ENCODE data around the gene STX8.

The STX8 gene

DNA sequence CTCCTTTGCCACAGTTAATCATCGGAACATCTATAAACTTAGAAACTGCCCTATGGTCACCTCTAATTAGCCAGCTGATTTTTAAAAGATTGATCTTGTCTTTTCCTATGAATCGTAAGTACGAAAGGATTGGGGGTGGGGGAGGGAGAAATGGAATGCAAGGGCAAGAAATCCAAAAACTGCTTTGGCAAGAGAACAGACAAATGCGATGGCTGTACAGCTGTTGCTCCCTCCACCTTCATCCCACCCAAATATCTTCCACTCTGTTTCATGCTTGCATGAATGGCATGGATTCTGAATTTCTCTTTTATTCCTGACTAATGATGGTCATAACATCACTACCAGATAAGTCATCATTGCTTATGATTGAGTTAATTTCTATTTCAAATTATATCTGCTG is 165.7 kb downstream of the STX8 start:
- Histone ChIP-seq H3K36me3 (ENCODE audit: control insufficient read depth, insufficient read depth, low read length) (no peaks in the 10 kb centered on the region), H3K4me3 (replicated peaks; ENCODE audit: low read depth, low read length) (no peak overlapping the region), H3K27me3 (replicated peaks; ENCODE audit: control insufficient read depth, insufficient read depth, low read length) (no peaks in the 10 kb centered on the region)
- DNase-seq (ENCODE audit: extremely low read depth, insufficient read length), result no peak
- TF ChIP-seq, protein P1, sequence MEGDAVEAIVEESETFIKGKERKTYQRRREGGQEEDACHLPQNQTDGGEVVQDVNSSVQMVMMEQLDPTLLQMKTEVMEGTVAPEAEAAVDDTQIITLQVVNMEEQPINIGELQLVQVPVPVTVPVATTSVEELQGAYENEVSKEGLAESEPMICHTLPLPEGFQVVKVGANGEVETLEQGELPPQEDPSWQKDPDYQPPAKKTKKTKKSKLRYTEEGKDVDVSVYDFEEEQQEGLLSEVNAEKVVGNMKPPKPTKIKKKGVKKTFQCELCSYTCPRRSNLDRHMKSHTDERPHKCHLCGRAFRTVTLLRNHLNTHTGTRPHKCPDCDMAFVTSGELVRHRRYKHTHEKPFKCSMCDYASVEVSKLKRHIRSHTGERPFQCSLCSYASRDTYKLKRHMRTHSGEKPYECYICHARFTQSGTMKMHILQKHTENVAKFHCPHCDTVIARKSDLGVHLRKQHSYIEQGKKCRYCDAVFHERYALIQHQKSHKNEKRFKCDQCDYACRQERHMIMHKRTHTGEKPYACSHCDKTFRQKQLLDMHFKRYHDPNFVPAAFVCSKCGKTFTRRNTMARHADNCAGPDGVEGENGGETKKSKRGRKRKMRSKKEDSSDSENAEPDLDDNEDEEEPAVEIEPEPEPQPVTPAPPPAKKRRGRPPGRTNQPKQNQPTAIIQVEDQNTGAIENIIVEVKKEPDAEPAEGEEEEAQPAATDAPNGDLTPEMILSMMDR (IDR thresholded peaks at IDR 0.05; ENCODE audit: insufficient read depth, low read length, poor library complexity, severe bottlenecking), result no peak

DNA sequence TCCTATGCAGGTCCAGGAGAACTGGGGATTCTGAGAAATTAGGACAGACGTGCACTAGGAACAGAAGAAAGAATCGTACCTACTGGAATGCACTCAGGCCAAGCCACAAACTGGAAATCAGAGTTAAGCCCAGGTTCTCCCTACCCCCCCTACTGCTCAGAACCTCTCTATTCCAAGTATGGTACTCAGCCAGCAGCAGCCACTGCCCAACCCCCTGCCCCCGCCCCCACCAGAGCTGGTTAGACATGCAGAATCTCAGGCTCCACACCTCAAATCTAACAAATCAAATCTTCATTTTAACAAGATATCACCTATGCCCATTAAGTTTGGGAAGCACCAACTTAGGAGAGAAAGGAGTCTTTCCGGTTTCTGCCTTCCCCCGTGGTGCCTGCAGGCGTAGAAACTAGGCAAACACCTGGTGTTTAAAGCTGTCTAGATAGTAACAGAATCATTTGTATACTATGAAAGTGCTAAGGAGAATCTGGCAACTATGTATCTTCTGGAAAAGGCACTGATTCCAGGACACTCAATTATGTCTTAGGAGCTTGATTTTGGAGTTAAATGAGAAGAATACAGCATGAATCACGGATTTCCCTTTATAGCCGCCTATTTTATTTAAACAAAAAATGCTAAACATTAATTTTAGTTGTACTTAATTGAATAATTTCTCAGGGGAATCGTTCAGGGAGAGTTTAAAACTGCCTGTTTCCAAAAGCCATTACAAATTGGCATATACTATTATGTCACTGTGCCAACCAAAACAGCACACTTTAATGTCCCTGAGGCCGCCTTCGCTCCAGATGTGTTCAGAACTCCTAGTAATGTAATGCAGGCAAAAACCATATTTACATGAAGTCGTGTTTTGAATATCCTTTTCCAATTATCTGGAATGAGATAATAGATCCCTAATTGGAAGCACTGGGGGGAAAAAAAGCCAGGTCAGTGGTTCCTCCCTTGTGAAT is 166.5 kb downstream of the STX8 start:
- TF ChIP-seq, protein P1 (IDR thresholded peaks at IDR 0.05; ENCODE audit: insufficient read depth, low read length, poor library complexity, severe bottlenecking), result no peak
- Histone ChIP-seq H3K36me3 (ENCODE audit: control insufficient read depth, insufficient read depth, low read length) (no peaks in the 10 kb centered on the region), H3K4me3 (replicated peaks; ENCODE audit: low read depth, low read length) (no peak overlapping the region), H3K27me3 (replicated peaks; ENCODE audit: control insufficient read depth, insufficient read depth, low read length) (no peaks in the 10 kb centered on the region)
- DNase-seq (ENCODE audit: extremely low read depth, insufficient read length), result no peak

DNA sequence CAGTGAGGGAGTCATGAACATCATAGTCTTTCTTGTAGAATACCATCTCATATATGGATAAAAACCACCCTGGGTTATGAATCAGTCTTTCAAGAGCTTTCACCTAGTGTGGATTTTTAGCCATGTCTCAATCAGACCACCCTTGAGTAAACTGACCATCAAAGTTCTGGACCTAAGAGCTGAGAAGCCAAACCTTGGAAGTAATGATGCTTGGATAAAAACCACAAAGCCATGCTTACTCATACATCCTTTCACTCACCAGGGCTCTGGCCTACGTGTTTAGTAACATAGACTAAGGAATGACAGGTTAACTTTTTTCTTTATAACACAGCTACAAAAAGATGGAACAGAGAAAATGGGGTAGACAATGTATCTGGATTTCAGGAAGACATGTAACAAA is 167.2 kb downstream of the STX8 start:
- H3K36me3 ChIP-seq (ENCODE audit: control insufficient read depth, insufficient read depth, low read length), result no peaks in the 10 kb centered on the region
- H3K27me3 ChIP-seq (replicated peaks; ENCODE audit: control insufficient read depth, insufficient read depth, low read length), result no peaks in the 10 kb centered on the region
- no peak for DNase-seq (ENCODE audit: extremely low read depth, insufficient read length)
- TF ChIP-seq, protein P1 (IDR thresholded peaks at IDR 0.05; ENCODE audit: insufficient read depth, low read length, poor library complexity, severe bottlenecking), result no peak
- no peak overlapping the region for H3K4me3 ChIP-seq (replicated peaks; ENCODE audit: low read depth, low read length)

DNA sequence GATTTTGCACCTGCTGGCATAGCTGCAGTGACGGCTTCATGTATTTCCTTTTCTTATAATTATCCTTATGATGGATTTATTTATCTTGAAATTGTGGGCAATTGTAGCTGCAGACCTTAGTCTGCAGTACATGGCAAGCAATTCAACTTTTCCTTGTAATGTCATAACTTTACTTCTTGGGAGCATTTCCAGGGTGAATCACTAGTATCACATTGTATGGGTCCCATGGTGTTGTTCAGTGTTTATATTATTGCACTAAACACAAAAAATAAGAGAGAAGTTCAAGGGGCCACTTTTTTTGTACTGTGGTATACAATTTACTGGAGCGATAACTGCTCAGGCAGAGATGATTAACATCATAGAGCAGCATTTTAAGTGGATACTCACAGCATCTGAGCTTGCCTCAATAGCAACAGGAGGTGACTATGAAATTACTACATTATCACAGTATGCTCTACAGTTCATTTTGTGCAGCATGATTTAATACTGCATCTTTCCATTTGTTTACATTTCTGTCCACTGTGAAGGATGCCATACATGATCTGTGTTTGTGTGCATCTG is 169.5 kb downstream of the STX8 start:
- no peak for DNase-seq (ENCODE audit: extremely low read depth, insufficient read length)

DNA sequence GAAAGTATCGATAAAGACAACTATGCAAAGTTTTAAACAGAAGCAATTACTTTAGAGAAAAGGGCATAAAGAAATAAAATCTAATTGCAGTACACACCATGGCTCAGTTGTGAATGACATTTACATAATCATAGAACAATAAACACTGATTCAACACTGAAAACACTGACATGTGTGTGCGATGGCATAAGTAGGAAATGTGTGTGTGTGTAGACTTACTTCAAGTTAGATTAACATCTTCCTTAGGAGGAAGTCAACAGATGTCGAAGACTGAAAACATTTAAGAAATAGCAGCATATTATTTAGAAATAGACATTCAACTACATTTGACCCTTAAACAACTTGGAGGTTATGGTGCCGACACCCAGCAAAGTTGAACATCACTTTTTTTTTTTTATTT is 172.4 kb downstream of the STX8 start:
- no peaks in the 10 kb centered on the region for H3K27me3 ChIP-seq (replicated peaks; ENCODE audit: control insufficient read depth, insufficient read depth, low read length)
- H3K36me3 ChIP-seq (ENCODE audit: control insufficient read depth, insufficient read depth, low read length), result no peaks in the 10 kb centered on the region
- TF ChIP-seq, protein P1 (IDR thresholded peaks at IDR 0.05; ENCODE audit: insufficient read depth, low read length, poor library complexity, severe bottlenecking), result no peak
- no peak overlapping the region for H3K4me3 ChIP-seq (replicated peaks; ENCODE audit: low read depth, low read length)
- DNase-seq (ENCODE audit: extremely low read depth, insufficient read length), result no peak

More for the DNA sequence above, 169.5 kb downstream of the STX8 start:
- TF ChIP-seq, protein P1 (IDR thresholded peaks at IDR 0.05; ENCODE audit: insufficient read depth, low read length, poor library complexity, severe bottlenecking), result no peak
- no peak overlapping the region for H3K4me3 ChIP-seq (replicated peaks; ENCODE audit: low read depth, low read length)
- H3K27me3 ChIP-seq (replicated peaks; ENCODE audit: control insufficient read depth, insufficient read depth, low read length), result no peaks in the 10 kb centered on the region
- H3K36me3 ChIP-seq (ENCODE audit: control insufficient read depth, insufficient read depth, low read length), result no peaks in the 10 kb centered on the region
